ENCODE results near the gene PADI2. TPM values are rescaled to one million over a fixed set of nuclear protein-coding genes. Genes with fewer than 3 reads are reported as not detected.

The PADI2 gene
- total RNA-seq, 2 donors from 2014 or later: 177 to 211 TPM

DNA sequence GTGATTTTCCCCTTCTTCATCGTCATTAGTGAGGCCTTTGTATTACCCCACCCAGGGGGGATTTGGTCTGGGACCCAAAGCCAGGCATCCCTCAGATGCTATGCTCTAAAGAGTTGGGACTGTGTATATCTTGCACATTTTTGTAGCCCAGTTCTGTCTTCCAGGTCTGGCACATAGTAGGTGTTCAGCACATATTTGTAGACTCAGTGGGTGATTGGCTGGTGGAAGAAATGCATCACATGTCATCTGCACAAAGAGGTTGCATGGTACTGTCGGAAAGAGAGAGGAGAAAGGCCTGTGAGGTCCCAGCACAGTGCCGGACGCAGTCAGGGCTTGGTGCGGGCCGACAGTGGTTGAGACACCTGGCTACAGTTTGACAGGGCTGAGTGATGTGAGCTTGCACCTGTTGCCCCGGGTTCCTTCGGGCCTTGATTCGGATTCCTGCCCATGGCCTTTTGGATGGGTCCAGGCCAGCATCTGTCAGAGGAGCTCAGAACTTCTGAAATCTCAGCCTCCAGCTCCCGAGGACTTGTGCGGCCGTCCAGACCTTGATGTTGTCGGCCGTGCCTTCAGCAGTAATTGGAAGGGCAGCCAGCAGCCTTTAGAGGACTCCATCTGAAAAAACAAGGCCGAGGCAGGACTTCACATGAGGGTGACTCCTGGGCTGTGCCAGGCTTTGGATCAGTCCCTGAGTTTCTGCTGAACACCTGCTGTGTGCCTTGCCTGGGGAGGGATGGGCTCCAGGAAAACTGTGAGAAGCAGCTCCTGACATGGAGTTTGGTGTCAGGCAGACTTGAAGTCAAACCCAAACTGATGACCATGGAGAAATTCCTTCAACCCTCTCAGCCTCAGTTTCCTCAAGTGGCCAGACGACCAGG lies 44.8 kb upstream of the PADI2 start:
- H3K36me3 ChIP-seq: no peaks in the 10 kb centered on the region
- TF ChIP-seq, protein P1, sequence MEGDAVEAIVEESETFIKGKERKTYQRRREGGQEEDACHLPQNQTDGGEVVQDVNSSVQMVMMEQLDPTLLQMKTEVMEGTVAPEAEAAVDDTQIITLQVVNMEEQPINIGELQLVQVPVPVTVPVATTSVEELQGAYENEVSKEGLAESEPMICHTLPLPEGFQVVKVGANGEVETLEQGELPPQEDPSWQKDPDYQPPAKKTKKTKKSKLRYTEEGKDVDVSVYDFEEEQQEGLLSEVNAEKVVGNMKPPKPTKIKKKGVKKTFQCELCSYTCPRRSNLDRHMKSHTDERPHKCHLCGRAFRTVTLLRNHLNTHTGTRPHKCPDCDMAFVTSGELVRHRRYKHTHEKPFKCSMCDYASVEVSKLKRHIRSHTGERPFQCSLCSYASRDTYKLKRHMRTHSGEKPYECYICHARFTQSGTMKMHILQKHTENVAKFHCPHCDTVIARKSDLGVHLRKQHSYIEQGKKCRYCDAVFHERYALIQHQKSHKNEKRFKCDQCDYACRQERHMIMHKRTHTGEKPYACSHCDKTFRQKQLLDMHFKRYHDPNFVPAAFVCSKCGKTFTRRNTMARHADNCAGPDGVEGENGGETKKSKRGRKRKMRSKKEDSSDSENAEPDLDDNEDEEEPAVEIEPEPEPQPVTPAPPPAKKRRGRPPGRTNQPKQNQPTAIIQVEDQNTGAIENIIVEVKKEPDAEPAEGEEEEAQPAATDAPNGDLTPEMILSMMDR (IDR thresholded peaks at IDR 0.05): no peak
- no peak overlapping the region for H3K9ac ChIP-seq (ENCODE audit: low read depth in 2 of 2, low read length in 2 of 2)
- H3K9me3 ChIP-seq: no peaks in the 10 kb centered on the region
- no peaks in the 10 kb centered on the region for H3K4me1 ChIP-seq
- H3K27ac ChIP-seq: no peak overlapping the region
- intact Hi-C loops (cut with DNase I): no loop called here
- no peak for DNase-seq
- no peak overlapping the region for H3K4me3 ChIP-seq
- no peaks in the 10 kb centered on the region for H3K27me3 ChIP-seq

DNA sequence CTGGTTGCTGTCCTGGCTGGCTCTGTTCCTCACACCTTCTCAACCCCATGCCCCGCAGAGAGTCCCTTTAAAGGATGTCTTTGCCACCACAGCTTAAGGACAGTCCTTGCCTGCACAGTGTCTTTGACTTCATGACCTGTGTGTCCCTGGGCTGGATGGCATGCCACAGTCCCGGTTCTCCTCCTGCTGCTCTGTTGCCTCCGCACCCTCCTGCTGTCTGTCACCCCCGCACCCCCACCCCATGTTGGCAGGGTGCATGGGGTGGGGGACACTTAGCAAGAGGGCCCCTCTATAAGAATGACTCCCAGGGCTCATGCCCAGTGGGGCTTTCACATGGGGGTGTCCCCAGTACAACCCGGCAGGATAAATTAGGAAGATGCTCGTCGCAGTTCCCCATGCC lies 44.1 kb upstream of the PADI2 start:
- TF ChIP-seq, protein P1 (IDR thresholded peaks at IDR 0.05): no peak
- intact Hi-C loops (cut with DNase I): no loop called here
- H3K4me1 ChIP-seq: no peaks in the 10 kb centered on the region

DNA sequence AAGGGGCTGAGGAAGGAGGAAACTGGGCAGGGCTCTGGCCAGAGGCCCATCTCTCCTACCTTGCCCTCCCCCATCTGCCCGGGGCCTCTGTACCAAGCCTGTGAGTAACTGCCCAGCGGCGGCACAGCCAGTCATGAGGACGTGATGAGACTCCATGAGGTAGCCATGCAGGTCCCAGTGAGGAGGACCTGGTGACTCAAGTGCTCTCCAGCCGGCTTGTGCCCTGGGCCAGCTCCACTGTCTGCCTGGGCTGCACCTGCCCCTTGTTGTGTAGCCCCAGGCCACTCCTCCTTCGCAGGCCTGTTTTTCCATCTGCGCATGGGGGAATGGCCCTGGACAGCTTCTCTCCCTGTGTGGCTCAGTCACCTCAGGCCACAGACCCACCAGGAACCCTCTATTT lies 43.7 kb upstream of the PADI2 start:
- TF ChIP-seq, protein P1 (IDR thresholded peaks at IDR 0.05): no peak
- intact Hi-C loops (cut with DNase I): no loop called here
- H3K4me1 ChIP-seq: no peaks in the 10 kb centered on the region
- H3K9ac ChIP-seq (ENCODE audit: low read depth in 2 of 2, low read length in 2 of 2): no peak overlapping the region
- no peaks in the 10 kb centered on the region for H3K9me3 ChIP-seq
- H3K27ac ChIP-seq: no peak overlapping the region
- H3K36me3 ChIP-seq: no peaks in the 10 kb centered on the region
- no peak overlapping the region for H3K4me3 ChIP-seq
- no peak for DNase-seq
- no peaks in the 10 kb centered on the region for H3K27me3 ChIP-seq

More for the DNA sequence above, 44.1 kb upstream of the PADI2 start:
- Histone ChIP-seq H3K9me3 (no peaks in the 10 kb centered on the region), H3K4me3 (no peak overlapping the region), H3K27ac (no peak overlapping the region), H3K9ac (ENCODE audit: low read depth in 2 of 2, low read length in 2 of 2) (no peak overlapping the region), H3K27me3 (no peaks in the 10 kb centered on the region), H3K36me3 (no peaks in the 10 kb centered on the region)
- no peak for DNase-seq

DNA sequence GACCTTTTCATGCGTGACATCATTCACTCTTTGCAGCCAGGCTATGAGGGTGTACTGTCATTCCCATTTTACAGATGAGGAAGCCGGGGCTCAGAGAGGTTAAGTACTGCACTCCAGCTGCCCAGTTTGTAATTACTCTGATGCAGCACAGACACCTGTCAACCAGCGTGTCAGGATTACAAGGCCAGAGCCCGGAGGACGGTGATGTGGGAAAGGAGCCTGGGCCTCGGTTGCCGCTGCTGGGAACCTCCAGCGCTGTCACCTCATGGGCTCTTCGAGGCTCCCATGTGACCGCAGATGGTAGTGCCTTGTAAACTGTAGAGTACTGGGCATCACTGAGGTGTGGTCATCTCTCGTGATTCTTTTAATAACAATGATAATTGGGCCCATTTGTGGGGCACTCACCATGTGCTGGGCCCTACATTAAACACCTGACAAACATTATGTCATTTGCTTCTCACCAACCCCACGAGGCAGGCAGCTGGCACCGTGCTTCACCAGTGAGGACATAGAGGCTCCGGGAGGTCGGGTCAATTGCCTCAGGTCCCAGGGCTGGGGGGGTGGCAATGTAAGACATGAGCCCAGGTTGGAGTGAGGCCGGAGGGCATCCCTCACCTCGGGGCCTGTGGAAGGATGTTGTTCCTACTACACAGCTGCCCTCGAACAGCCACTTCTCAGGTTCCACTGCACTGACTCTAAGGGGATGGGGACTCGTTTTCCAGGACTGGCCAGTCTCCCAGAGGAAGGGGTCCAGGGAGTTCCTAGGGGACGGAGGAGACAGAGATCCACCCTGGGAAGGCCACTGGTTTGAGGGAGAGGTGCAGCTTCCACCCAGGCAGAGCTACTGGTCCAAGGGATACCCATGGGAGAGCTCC lies 42.9 kb upstream of the PADI2 start:
- Histone ChIP-seq H3K9ac (ENCODE audit: low read depth in 2 of 2, low read length in 2 of 2) (no peak overlapping the region), H3K4me1 (no peaks in the 10 kb centered on the region), H3K9me3 (no peaks in the 10 kb centered on the region), H3K4me3 (no peak overlapping the region), H3K27ac (no peak overlapping the region), H3K27me3 (no peaks in the 10 kb centered on the region), H3K36me3 (no peaks in the 10 kb centered on the region)
- TF ChIP-seq, protein P1 (IDR thresholded peaks at IDR 0.05): no peak
- DNase-seq: no peak
- intact Hi-C loops (cut with DNase I): no loop called here

DNA sequence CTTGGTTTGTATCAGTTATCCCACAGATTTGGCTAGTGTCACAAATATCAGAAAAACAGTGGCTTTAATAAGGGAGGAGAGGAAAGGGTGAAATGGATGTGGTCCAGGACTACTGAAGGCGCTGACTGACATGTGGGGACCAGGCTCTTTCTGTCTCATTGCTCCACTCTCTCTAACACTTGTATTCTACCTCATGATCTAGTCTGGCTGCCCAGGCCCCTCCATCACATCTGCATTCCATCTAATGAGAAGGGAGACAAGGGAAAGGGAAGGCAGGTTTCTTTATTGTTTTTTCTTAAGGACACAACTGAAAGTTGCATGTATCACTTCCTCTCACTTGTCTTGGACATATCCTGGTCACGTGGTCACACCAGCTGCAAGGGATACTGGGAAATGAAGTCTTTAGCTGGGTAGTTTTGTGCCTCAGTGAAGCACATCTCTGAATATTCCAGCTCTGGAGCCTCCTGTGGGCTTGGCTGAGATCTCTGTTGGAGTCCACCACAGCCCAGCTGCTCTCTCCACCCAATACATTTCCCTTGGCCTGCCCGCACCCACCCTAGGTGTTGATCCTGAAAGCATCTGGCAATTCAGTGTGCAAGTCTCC lies 42.0 kb upstream of the PADI2 start:
- Histone ChIP-seq H3K27ac (no peak overlapping the region), H3K9me3 (no peaks in the 10 kb centered on the region), H3K36me3 (no peaks in the 10 kb centered on the region), H3K27me3 (no peaks in the 10 kb centered on the region), H3K9ac (ENCODE audit: low read depth in 2 of 2, low read length in 2 of 2) (no peak overlapping the region), H3K4me3 (no peak overlapping the region), H3K4me1 (no peaks in the 10 kb centered on the region)
- DNase-seq: no peak
- TF ChIP-seq, protein P1 (IDR thresholded peaks at IDR 0.05): no peak
- intact Hi-C loops (cut with DNase I): no loop called here

All from colonic mucosa (tissue), 4 donors.